Stomach (tissue), 9 donors: Measurements from ENCODE around the gene TMCO1. TPM values are rescaled to one million over a fixed set of nuclear protein-coding genes. Genes with fewer than 3 reads are reported as not detected.
"Not testable (repeated sequence)": the region's sequence is repeated elsewhere in the genome, so short reads cannot be mapped to it uniquely, and the experiment has no call there.

Experiments
- DNase-seq, 2 donors: peaks; one replicate each; pipeline versions ENCODE4 v3.0.0 to v3.0.0-alpha.2; 2013 to 2019
- H3K27ac ChIP-seq, 5 donors: fragments of 200-600 bp in 4 of 5; sonication (generic) in 4 of 5; one replicate each; pipeline ENCODE4 v1.5.1; 2013 to 2019; ENCODE audit warnings: mild to moderate bottlenecking in 1 of 5, moderate library complexity in 1 of 5
- H3K27me3 ChIP-seq, 3 donors: fragments of 200-600 bp; sonication (generic); one replicate each; pipeline ENCODE4 v1.5.1; 2017 to 2019; ENCODE audit warnings: mixed run types in 1 of 3
- H3K36me3 ChIP-seq, 4 donors: fragments of 200-600 bp; sonication (generic); 1 replicate in 3 of 4; 2 replicates in 1 of 4; pipeline ENCODE4 v1.5.1; 2016 to 2019
- H3K4me1 ChIP-seq, 4 donors: fragments of 200-600 bp; sonication (generic); one replicate each; pipeline ENCODE4 v1.5.1; 2016 to 2019
- H3K4me3 ChIP-seq, 4 donors: fragments of 200-600 bp; sonication (generic) in 3 of 4; one replicate each; pipeline ENCODE4 v1.5.1; 2016 to 2019; ENCODE audit warnings: mild to moderate bottlenecking in 1 of 4
- H3K9me3 ChIP-seq, 4 donors: fragments of 200-600 bp; sonication (generic); one replicate each; pipeline ENCODE4 v1.5.1; 2016 to 2019
- EP300 ChIP-seq: sonication (generic); formaldehyde crosslinking; IDR thresholded peaks from one replicate; pipeline ENCODE4 v1.6.1; 2017; ENCODE audit warnings: antibody characterized with exemption
- POLR2A ChIP-seq, 4 donors: fragments of 450-650 bp; IDR thresholded peaks; one replicate each; pipeline ENCODE4 v1.6.1; 2016; ENCODE audit warnings: antibody characterized with exemption in 4 of 4, control low read depth in 2 of 4, mild to moderate bottlenecking in 1 of 4, moderate library complexity in 1 of 4
- POLR2AphosphoS5 ChIP-seq, 3 donors: sonication (generic); formaldehyde crosslinking; IDR thresholded peaks; one replicate each; pipeline ENCODE4 v1.6.1; 2016; ENCODE audit warnings: antibody characterized with exemption in 3 of 3
- WGBS, 5 donors: extraction: QIAGEN DNeasy Blood & Tissue Kit in 3 of 5; methylation state at CpG; one replicate each; pipeline versions ENCODE4 v1.1.5 to v1.1.7; 2013 to 2018; 5-methylcytosine and 5-hydroxymethylcytosine counted together
- intact Hi-C: fragments of 100-400 bp; cut with DNase I; formaldehyde crosslinking; loops from one replicate; pipeline ENCODE4 v1.15.1; 2023; ENCODE audit warnings: low total_unique reads
- polyA plus RNA-seq, 3 donors: library from polyadenylated mRNA; stranded (reverse); fragments of 200-250 nt; gene quantifications; one replicate each; pipeline ENCODE4 v1.2.3, GENCODE V29; 2013
- total RNA-seq, 5 donors: library from RNA; depleted of rRNA; stranded (reverse); fragments of >200 nt; gene quantifications; one replicate each; pipeline versions ENCODE4 v1.1.0 to v1.2.3, GENCODE V29; 2014 to 2016
- TF ChIP-seq, protein P1 (sequence below), 7 experiments: fragments of 450-650 bp in 4 of 7; fragments of 200-600 bp in 3 of 7; sonication (generic) in 3 of 7; IDR thresholded peaks; one replicate each; pipeline ENCODE4 v1.5.1; 2016 to 2019; ENCODE audit warnings: antibody characterized with exemption in 7 of 7, control low read depth in 2 of 7, mild to moderate bottlenecking in 1 of 7
- donor health status: healthy with polysubstance abuse.
- donor health status: Bipolar disorder and iron deficiency.
- donor health status: healthy.

TMCO1 gene
- total and polyA plus RNA-seq, 8 donors, result 6.7 to 69.2 (median 39.8) TPM

DNA sequence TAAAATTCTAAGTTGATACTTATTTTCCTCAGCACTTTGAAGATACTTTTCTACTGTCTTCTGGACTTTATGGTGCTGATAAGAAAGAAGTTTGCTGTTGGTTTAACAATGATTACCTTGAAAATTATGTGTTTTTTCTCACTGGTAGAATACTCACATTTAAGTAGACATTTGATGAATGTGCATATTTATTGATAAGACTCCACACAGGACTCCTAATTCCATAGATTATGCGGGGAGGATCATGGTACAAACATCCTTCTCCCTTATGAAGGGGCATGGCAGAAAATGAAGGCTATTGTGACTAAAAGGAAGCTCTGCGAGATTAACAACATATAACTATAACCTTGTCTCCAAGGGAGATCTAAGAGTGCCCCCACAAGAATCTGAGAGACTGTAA, 41.8 kb downstream of the TMCO1 start:
- no peak for DNase-seq
- no peak overlapping the region for H3K27ac ChIP-seq
- TF ChIP-seq POLR2AphosphoS5 (IDR thresholded peaks at IDR 0.05) (no peak), EP300 (no peak), POLR2A (IDR thresholded peaks at IDR 0.05) (no peak)
- TF ChIP-seq, protein P1, sequence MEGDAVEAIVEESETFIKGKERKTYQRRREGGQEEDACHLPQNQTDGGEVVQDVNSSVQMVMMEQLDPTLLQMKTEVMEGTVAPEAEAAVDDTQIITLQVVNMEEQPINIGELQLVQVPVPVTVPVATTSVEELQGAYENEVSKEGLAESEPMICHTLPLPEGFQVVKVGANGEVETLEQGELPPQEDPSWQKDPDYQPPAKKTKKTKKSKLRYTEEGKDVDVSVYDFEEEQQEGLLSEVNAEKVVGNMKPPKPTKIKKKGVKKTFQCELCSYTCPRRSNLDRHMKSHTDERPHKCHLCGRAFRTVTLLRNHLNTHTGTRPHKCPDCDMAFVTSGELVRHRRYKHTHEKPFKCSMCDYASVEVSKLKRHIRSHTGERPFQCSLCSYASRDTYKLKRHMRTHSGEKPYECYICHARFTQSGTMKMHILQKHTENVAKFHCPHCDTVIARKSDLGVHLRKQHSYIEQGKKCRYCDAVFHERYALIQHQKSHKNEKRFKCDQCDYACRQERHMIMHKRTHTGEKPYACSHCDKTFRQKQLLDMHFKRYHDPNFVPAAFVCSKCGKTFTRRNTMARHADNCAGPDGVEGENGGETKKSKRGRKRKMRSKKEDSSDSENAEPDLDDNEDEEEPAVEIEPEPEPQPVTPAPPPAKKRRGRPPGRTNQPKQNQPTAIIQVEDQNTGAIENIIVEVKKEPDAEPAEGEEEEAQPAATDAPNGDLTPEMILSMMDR (IDR thresholded peaks at IDR 0.05), result no peak
- no peak overlapping the region for H3K4me3 ChIP-seq
- H3K27me3 ChIP-seq, result no peaks in the 10 kb centered on the region
- intact Hi-C loops, result loop anchor here (10.0 kb wide), 1 partner anchor 188 kb away; no protein-coding TSS in a partner anchor
- H3K9me3 ChIP-seq, result no peaks in the 10 kb centered on the region
- H3K36me3 ChIP-seq, result peaks cover 23 to 63% (median 38%) of the 10 kb centered on the region in 4 donors
- 94 to 100% (median 96%) methylated on average over 2 of the region's 2 CpGs for WGBS, 5 donors
- H3K4me1 ChIP-seq, result no peaks in the 10 kb centered on the region

DNA sequence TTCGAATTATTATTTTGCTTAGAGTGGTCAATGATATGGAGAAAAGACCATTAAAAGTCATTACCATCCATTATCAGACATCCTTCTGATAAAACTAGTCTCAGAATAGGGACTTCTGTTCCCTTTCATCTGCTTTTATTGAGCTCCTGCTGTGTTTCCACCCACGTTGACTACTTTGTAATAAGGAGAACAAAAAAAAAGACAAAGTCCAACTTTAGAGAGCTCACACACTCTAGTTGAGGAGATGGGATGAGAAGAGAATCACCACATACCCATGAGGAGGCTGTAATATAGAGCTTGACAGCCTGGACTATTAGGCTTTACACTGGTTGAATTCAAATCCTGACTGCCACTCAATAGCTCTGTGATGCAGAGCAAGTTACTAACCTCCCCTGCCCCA, 42.5 kb downstream of the TMCO1 start:
- H3K27me3 ChIP-seq, result no peaks in the 10 kb centered on the region

DNA sequence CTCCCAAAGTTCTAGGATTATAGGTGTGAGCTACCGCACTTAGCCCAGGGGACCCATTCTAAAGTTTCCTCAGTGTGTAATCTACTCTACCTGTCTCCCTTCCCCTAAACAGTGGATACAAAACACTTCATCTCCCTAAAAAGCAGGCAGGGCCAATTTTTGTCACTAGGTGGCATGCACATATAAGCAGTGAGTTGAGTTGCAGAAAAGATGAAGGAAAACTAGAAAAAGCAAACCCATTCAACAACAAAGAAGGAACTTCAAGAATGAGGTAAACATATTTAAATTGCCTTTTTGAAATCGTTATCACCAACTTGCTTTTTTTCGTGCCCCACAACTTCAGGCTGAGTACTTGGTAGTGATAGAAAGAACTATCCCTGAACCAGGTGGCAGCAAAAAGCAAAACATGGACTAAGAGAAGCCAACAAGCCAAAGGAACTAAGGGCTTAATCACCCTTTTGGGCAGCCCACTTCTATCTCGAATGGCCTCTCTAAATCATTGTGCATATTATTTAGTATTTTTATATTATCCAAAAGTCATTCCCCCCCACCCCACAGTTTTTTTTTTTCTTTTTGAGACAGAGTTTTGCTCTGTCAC, 50.7 kb downstream of the TMCO1 start:
- no peak overlapping the region for H3K4me3 ChIP-seq
- H3K36me3 ChIP-seq, result no peaks in the 10 kb centered on the region
- H3K27me3 ChIP-seq, result no peaks in the 10 kb centered on the region
- TF ChIP-seq POLR2A (IDR thresholded peaks at IDR 0.05) (no peak), EP300 (no peak), POLR2AphosphoS5 (IDR thresholded peaks at IDR 0.05) (peak in 1 of 3 donors; percentile 37)
- TF ChIP-seq, protein P1 (IDR thresholded peaks at IDR 0.05), result peak in 5 of 7 experiments; percentile 32 to 73 (median 63)
- intact Hi-C loops, result no loop called here
- WGBS, 5 donors, result 13 to 25% (median 16%) methylated on average over 4 of the region's 4 CpGs
- H3K9me3 ChIP-seq, result no peaks in the 10 kb centered on the region
- DNase-seq, result peak; percentile 49 to 79
- no peak overlapping the region for H3K27ac ChIP-seq
- peaks cover 0 to 4% (median 0%) of the 10 kb centered on the region in 4 donors for H3K4me1 ChIP-seq

More for the DNA sequence above, 42.5 kb downstream of the TMCO1 start:
- Histone ChIP-seq H3K9me3 (no peaks in the 10 kb centered on the region), H3K4me3 (no peak overlapping the region), H3K36me3 (peaks cover 23 to 59% (median 38%) of the 10 kb centered on the region in 4 donors), H3K27ac (no peak overlapping the region), H3K4me1 (no peaks in the 10 kb centered on the region)
- no peak for TF ChIP-seq EP300
- no peak for TF ChIP-seq POLR2AphosphoS5 (IDR thresholded peaks at IDR 0.05)
- 83 to 91% (median 84%) methylated on average over 2 of the region's 2 CpGs for WGBS, 5 donors
- intact Hi-C loops, result loop anchor here (10.0 kb wide), 1 partner anchor 189 kb away; no protein-coding TSS in a partner anchor
- no peak for DNase-seq

DNA sequence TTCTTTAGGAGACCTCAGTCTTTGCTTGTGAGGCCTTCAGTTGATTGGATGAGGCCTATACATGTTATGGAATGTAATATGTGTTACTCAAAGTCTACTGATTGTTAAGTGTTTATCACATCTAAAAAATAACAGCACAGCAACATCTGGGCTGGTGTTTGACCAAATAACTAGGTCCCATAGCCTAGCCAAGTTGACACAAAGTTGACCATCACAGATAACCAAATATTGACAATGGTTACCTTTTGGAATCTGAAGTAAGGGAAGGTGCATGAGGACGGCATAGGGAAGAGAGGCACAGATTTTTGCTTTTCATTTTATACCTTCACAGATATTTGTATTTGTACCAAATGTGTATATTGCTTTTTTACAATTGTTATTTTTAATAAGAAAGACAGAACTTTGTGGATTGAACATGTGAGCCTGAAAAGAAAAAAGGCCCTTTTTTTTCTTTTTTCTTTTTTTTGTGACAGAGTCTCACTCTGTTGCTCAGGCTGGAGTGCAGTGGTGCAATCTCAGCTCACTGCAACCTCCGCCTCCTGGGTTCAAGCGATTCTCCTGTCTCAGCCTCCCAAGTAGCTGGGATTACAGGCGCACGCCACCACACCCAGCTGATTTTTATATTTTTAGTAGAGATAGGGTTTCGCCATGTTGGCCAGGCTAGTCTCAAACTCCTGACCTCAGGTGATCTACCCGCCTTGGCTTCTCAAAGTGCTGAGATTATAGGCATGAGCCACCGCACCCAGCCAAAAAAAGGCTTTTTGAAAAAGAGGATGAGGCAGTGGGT, 52.2 kb downstream of the TMCO1 start:
- H3K27me3 ChIP-seq, intact Hi-C loops, H3K9me3 ChIP-seq, H3K4me1 ChIP-seq, H3K36me3 ChIP-seq, H3K27ac ChIP-seq, DNase-seq, H3K4me3 ChIP-seq: not testable (repeated sequence)
- WGBS, 5 donors, result 74 to 88% (median 81%) methylated on average over 8 of the region's 8 CpGs

DNA sequence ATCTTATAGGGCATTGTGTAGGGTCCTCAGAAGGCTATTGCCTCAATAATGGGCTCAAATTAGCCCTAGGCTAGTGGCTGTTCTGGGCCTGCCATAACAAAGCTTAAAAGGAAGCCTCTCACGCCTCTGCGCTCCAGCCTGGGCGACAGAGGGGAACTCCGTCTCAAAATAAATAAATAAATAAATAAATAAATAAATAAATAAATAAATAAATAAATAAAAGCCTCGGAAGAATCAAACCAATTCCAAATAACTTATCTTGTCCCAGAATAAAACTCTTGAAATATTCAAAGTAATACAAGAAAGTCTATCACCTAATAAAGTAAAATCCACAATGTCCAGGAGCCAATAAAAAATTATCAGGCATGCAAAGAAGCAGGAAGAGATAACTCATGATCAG, 55.9 kb downstream of the TMCO1 start:
- no peak overlapping the region for H3K27ac ChIP-seq
- H3K4me1 ChIP-seq, result no peaks in the 10 kb centered on the region
- no peak for DNase-seq
- no peaks in the 10 kb centered on the region for H3K36me3 ChIP-seq
- intact Hi-C loops, result no loop called here
- no peak for TF ChIP-seq EP300
- TF ChIP-seq POLR2AphosphoS5 (IDR thresholded peaks at IDR 0.05), result no peak
- TF ChIP-seq, protein P1 (IDR thresholded peaks at IDR 0.05), result no peak
- TF ChIP-seq POLR2A (IDR thresholded peaks at IDR 0.05), result no peak
- H3K9me3 ChIP-seq, result no peaks in the 10 kb centered on the region
- WGBS, 5 donors, result 93 to 98% (median 97%) methylated on average over 5 of the region's 5 CpGs
- no peak overlapping the region for H3K4me3 ChIP-seq
- H3K27me3 ChIP-seq, result peaks cover 0 to 6% (median 0%) of the 10 kb centered on the region in 3 donors
